Liver (tissue), 4 donors: Measurements from ENCODE around the gene CHST14. TPM values are rescaled to one million over a fixed set of nuclear protein-coding genes. Genes with fewer than 3 reads are reported as not detected.

ENCODE experiments used
- polyA plus RNA-seq, 2 donors: library from polyadenylated mRNA; stranded (reverse) in 1 of 2; unstranded in 1 of 2; fragments of 200-250 nt in 1 of 2; fragments of >200 nt in 1 of 2; fragmentation: Nextera tagmentation in 1 of 2; extraction: Ambion mirVana in 1 of 2; gene quantifications; one replicate each; pipeline versions ENCODE4 v1.2.1 to v1.2.3, GENCODE V29; 2013 to 2015
- total RNA-seq, 2 donors: library from RNA; depleted of rRNA; stranded (reverse); fragments of >200 nt; gene quantifications; one replicate each; pipeline ENCODE4 v1.2.3, GENCODE V29; 2014
- donor health status: healthy.
- donor health status: healthy.
- donor health status: healthy.

The CHST14 gene
- total and polyA plus RNA-seq, 4 donors, result 2.3 to 5.3 (median 3.1) TPM

Other genes starting within 250 kb of the CHST14 start
- gene PAK6, start 231.9 kb upstream of the CHST14 start, total RNA-seq, result under 1 TPM; 0.05 to 0.08 TPM
- gene PAK6, start 231.9 kb upstream of the CHST14 start, polyA plus RNA-seq, result under 1 TPM; 0.13 to 0.17 TPM
- gene ANKRD63, start 187.9 kb upstream of the CHST14 start, total RNA-seq, result not detected
- not detected for gene ANKRD63, start 187.9 kb upstream of the CHST14 start, polyA plus RNA-seq
- gene PLCB2, start 163.0 kb upstream of the CHST14 start, total RNA-seq, result 10 to 100 TPM; 10.6 to 13.3 TPM
- gene PLCB2, start 163.0 kb upstream of the CHST14 start, polyA plus RNA-seq, result 1 to 10 TPM; 2.1 to 4.7 TPM
- 1 to 10 TPM; 4.8 to 5.7 TPM for gene INAFM2, start 147.3 kb upstream of the CHST14 start, total RNA-seq
- 1 to 10 TPM; 3.3 to 4.0 TPM for gene INAFM2, start 147.3 kb upstream of the CHST14 start, polyA plus RNA-seq
- 1 to 10 TPM in 1 of 2 donors, under 1 TPM in 1; 0.61 to 4.4 TPM for gene CCDC9B, start 130.0 kb upstream of the CHST14 start, total RNA-seq
- gene CCDC9B, start 130.0 kb upstream of the CHST14 start, polyA plus RNA-seq, result under 1 TPM; 0.43 to 0.85 TPM
- under 1 TPM in 1 of 2 donors, not detected in 1; 0.33 TPM for gene PHGR1, start 120.0 kb upstream of the CHST14 start, total RNA-seq
- not detected for gene PHGR1, start 120.0 kb upstream of the CHST14 start, polyA plus RNA-seq
- under 1 TPM; under 0.01 TPM for gene DISP2, start 112.8 kb upstream of the CHST14 start, total RNA-seq
- gene DISP2, start 112.8 kb upstream of the CHST14 start, polyA plus RNA-seq, result under 1 TPM in 1 of 2 donors, not detected in 1; 0.23 TPM
- gene KNSTRN, start 88.3 kb upstream of the CHST14 start, total RNA-seq, result 10 to 100 TPM in 1 of 2 donors, 1 to 10 TPM in 1; 9.0 to 28.1 TPM
- 1 to 10 TPM; 3.4 to 8.8 TPM for gene KNSTRN, start 88.3 kb upstream of the CHST14 start, polyA plus RNA-seq
- 10 to 100 TPM; 40.3 to 95.7 TPM for gene IVD, start 65.2 kb upstream of the CHST14 start, total RNA-seq
- gene IVD, start 65.2 kb upstream of the CHST14 start, polyA plus RNA-seq, result 100 to 1,000 TPM in 1 of 2 donors, 10 to 100 TPM in 1; 93.0 to 156 TPM
- 1 to 10 TPM; 6.3 to 7.0 TPM for gene BAHD1, start 30.0 kb upstream of the CHST14 start, total RNA-seq
- 1 to 10 TPM; 1.8 to 8.7 TPM for gene BAHD1, start 30.0 kb upstream of the CHST14 start, polyA plus RNA-seq
- 10 to 100 TPM in 1 of 2 donors, 1 to 10 TPM in 1; 8.9 to 13.5 TPM for gene CCDC32, start 94.1 kb downstream of the CHST14 start, total RNA-seq
- 1 to 10 TPM; 7.9 to 8.8 TPM for gene CCDC32, start 94.1 kb downstream of the CHST14 start, polyA plus RNA-seq
- 1 to 10 TPM; 7.4 to 7.6 TPM for gene RPUSD2, start 98.3 kb downstream of the CHST14 start, total RNA-seq
- gene RPUSD2, start 98.3 kb downstream of the CHST14 start, polyA plus RNA-seq, result 1 to 10 TPM; 5.3 to 5.8 TPM
- gene KNL1, start 123.3 kb downstream of the CHST14 start, total RNA-seq, result 10 to 100 TPM in 1 of 2 donors, 1 to 10 TPM in 1; 3.5 to 38.5 TPM
- gene KNL1, start 123.3 kb downstream of the CHST14 start, polyA plus RNA-seq, result 1 to 10 TPM; 1.5 to 2.2 TPM
- 10 to 100 TPM in 1 of 2 donors, under 1 TPM in 1; 0.25 to 11.3 TPM for gene RAD51, start 224.2 kb downstream of the CHST14 start, total RNA-seq
- gene RAD51, start 224.2 kb downstream of the CHST14 start, polyA plus RNA-seq, result under 1 TPM; 0.51 to 0.87 TPM